ENCODE measurements around the gene ABCG8.

GRCh38 chr2:43812947-43813346 lies 25.8 kb upstream of the ABCG8 start:
- TF ChIP-seq, protein P1, sequence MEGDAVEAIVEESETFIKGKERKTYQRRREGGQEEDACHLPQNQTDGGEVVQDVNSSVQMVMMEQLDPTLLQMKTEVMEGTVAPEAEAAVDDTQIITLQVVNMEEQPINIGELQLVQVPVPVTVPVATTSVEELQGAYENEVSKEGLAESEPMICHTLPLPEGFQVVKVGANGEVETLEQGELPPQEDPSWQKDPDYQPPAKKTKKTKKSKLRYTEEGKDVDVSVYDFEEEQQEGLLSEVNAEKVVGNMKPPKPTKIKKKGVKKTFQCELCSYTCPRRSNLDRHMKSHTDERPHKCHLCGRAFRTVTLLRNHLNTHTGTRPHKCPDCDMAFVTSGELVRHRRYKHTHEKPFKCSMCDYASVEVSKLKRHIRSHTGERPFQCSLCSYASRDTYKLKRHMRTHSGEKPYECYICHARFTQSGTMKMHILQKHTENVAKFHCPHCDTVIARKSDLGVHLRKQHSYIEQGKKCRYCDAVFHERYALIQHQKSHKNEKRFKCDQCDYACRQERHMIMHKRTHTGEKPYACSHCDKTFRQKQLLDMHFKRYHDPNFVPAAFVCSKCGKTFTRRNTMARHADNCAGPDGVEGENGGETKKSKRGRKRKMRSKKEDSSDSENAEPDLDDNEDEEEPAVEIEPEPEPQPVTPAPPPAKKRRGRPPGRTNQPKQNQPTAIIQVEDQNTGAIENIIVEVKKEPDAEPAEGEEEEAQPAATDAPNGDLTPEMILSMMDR (IDR thresholded peaks at IDR 0.05) = no peak
- TF ChIP-seq POLR2A (IDR thresholded peaks at IDR 0.05) (no peak), POLR2AphosphoS5 (IDR thresholded peaks at IDR 0.05) (no peak)

Data from suprapubic skin (tissue), 4 donors.